Astrocyte (in vitro differentiated cells and primary cell): ENCODE results near the gene RAPGEF4. TPM values are rescaled to one million over a fixed set of nuclear protein-coding genes. Genes with fewer than 3 reads are reported as not detected.
A peak's percentile ranks its signal among the peaks of the same experiment; 100 is the strongest.

Source experiments
- DNase-seq: peaks from one replicate; pipeline ENCODE4 v3.0.0-alpha.2; 2010; ENCODE audit warnings: low read depth
- FAIRE-seq: peaks from 2 replicates; lab custom pipeline; 2011; peaks lifted over from hg19 to GRCh38; lab: Jason Lieb, UNC
- H2AFZ ChIP-seq: 2 replicates; pipeline ENCODE4 v1.6.0; 2012; ENCODE audit warnings: low read depth, low read length, inconsistent platforms
- H3K27ac ChIP-seq: 2 replicates; pipeline ENCODE4 v1.5.1; 2011; ENCODE audit warnings: low read depth, low read length, inconsistent platforms
- H3K27me3 ChIP-seq: 2 replicates; pipeline ENCODE4 v1.6.0; 2011; ENCODE audit warnings: low read length, inconsistent platforms; ENCODE audit not compliant: insufficient read depth
- H3K36me3 ChIP-seq: 2 replicates; pipeline ENCODE4 v1.5.1; 2011; ENCODE audit warnings: low read length, inconsistent platforms; ENCODE audit not compliant: insufficient read depth
- H3K4me1 ChIP-seq: 2 replicates; pipeline ENCODE4 v1.5.1; 2011; ENCODE audit warnings: low read length, inconsistent platforms; ENCODE audit not compliant: insufficient read depth
- H3K4me2 ChIP-seq: 2 replicates; pipeline ENCODE4 v1.6.0; 2012; ENCODE audit warnings: low read length, inconsistent platforms
- H3K4me3 ChIP-seq: 2 replicates; pipeline ENCODE4 v1.5.1; 2011; ENCODE audit warnings: low read depth, mild to moderate bottlenecking, low read length, inconsistent platforms; ENCODE audit not compliant: insufficient read depth
- H3K79me2 ChIP-seq: 2 replicates; pipeline ENCODE4 v1.6.0; 2012; ENCODE audit warnings: mild to moderate bottlenecking, low read length, inconsistent platforms; ENCODE audit not compliant: insufficient read depth
- H3K9ac ChIP-seq: 2 replicates; pipeline ENCODE4 v1.6.0; 2012; ENCODE audit warnings: mild to moderate bottlenecking, low read length, inconsistent platforms
- H3K9me3 ChIP-seq: 2 replicates; pipeline ENCODE4 v1.5.1; 2012; ENCODE audit warnings: low read depth, mild to moderate bottlenecking, low read length, inconsistent platforms; ENCODE audit not compliant: insufficient read depth
- H4K20me1 ChIP-seq: 2 replicates; pipeline ENCODE4 v1.6.0; 2012; ENCODE audit warnings: low read length, inconsistent platforms; ENCODE audit not compliant: insufficient read depth
- H3K27ac Mint-ChIP-seq: one replicate; pipeline ENCODE4 v1.8.0; 2021; ENCODE audit warnings: mild to moderate bottlenecking, mixed read lengths; ENCODE audit not compliant: unreplicated experiment
- H3K27me3 Mint-ChIP-seq: one replicate; pipeline ENCODE4 v1.8.0; 2021; ENCODE audit warnings: low read depth, mixed read lengths; ENCODE audit not compliant: unreplicated experiment
- H3K36me3 Mint-ChIP-seq: one replicate; pipeline ENCODE4 v1.8.0; 2021; ENCODE audit warnings: low read depth, mixed read lengths; ENCODE audit not compliant: unreplicated experiment
- H3K4me1 Mint-ChIP-seq: one replicate; pipeline ENCODE4 v1.8.0; 2021; ENCODE audit warnings: low read depth, mixed read lengths; ENCODE audit not compliant: unreplicated experiment
- H3K4me3 Mint-ChIP-seq: one replicate; pipeline ENCODE4 v1.8.0; 2021; ENCODE audit warnings: mild to moderate bottlenecking, moderate library complexity, mixed read lengths; ENCODE audit not compliant: unreplicated experiment
- H3K9me3 Mint-ChIP-seq: one replicate; pipeline ENCODE4 v1.8.0; 2021; ENCODE audit warnings: mild to moderate bottlenecking, mixed read lengths; ENCODE audit not compliant: unreplicated experiment
- EZH2 ChIP-seq: IDR thresholded peaks from 2 replicates; pipeline ENCODE4 v1.6.1; 2012; ENCODE audit warnings: mild to moderate bottlenecking, low read length, inconsistent platforms; ENCODE audit not compliant: insufficient read depth
- total RNA-seq: library from RNA; stranded (reverse); gene quantifications from 2 replicates; pipeline ENCODE4 v1.2.1, GENCODE V29; 2021
- TF ChIP-seq, protein P1 (sequence below): IDR thresholded peaks from 2 replicates; pipeline ENCODE4 v1.5.1; 2011; ENCODE audit warnings: low read depth, mild to moderate bottlenecking, inconsistent platforms, low read length, moderate library complexity; ENCODE audit not compliant: insufficient read depth

Gene RAPGEF4
- total RNA-seq, 1 donor from 2014 or later, result 1.1 TPM

GRCh38 chr2:173023718-173024117, 288.1 kb downstream of the RAPGEF4 start:
- Histone ChIP-seq H3K4me1 (no peaks in the 10 kb centered on the region), H3K79me2 (no peaks in the 10 kb centered on the region), H3K27ac (no peak overlapping the region), H2AFZ (no peak overlapping the region), H3K9me3 (no peaks in the 10 kb centered on the region), H3K4me3 (no peak overlapping the region), H3K27me3 (no peaks in the 10 kb centered on the region), H4K20me1 (no peaks in the 10 kb centered on the region), H3K36me3 (no peaks in the 10 kb centered on the region), H3K4me2 (no peak overlapping the region), H3K9ac (no peak overlapping the region)
- no peak for DNase-seq
- Mint-ChIP-seq H3K27ac (no peak overlapping the region), H3K4me3 (no peak overlapping the region), H3K36me3 (no peaks in the 10 kb centered on the region), H3K4me1 (no peaks in the 10 kb centered on the region), H3K27me3 (peaks cover 15% of the 10 kb centered on the region), H3K9me3 (no peaks in the 10 kb centered on the region)
- FAIRE-seq, result no peak
- TF ChIP-seq, protein P1, sequence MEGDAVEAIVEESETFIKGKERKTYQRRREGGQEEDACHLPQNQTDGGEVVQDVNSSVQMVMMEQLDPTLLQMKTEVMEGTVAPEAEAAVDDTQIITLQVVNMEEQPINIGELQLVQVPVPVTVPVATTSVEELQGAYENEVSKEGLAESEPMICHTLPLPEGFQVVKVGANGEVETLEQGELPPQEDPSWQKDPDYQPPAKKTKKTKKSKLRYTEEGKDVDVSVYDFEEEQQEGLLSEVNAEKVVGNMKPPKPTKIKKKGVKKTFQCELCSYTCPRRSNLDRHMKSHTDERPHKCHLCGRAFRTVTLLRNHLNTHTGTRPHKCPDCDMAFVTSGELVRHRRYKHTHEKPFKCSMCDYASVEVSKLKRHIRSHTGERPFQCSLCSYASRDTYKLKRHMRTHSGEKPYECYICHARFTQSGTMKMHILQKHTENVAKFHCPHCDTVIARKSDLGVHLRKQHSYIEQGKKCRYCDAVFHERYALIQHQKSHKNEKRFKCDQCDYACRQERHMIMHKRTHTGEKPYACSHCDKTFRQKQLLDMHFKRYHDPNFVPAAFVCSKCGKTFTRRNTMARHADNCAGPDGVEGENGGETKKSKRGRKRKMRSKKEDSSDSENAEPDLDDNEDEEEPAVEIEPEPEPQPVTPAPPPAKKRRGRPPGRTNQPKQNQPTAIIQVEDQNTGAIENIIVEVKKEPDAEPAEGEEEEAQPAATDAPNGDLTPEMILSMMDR, result no peak
- no peak for TF ChIP-seq EZH2

DNA sequence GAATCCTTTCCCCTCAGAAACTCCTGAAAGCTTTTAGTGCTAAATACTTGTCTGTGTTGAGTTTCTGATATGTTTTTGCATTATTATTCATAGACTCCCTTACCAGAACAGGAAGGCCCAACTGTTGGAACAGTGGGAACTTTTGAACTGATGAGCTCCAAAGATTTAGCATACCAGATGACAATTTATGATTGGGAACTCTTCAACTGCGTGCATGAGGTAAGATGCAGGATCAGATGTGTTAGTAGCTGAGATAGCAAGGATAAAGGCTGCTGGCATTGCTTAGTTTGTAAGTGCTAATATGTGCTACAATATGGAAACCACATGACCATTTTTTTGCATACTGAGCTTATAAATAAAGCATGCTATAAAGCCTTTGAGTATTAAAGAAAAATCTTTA, 290.8 kb downstream of the RAPGEF4 start:
- no peak overlapping the region for H3K4me3 ChIP-seq
- H2AFZ ChIP-seq, result no peak overlapping the region
- H3K36me3 ChIP-seq, result no peaks in the 10 kb centered on the region
- H3K27ac ChIP-seq, result no peak overlapping the region
- no peaks in the 10 kb centered on the region for H3K9me3 ChIP-seq
- no peaks in the 10 kb centered on the region for H4K20me1 ChIP-seq
- Mint-ChIP-seq H3K4me3 (no peak overlapping the region), H3K4me1 (no peaks in the 10 kb centered on the region), H3K36me3 (no peaks in the 10 kb centered on the region), H3K27ac (no peak overlapping the region), H3K27me3 (peaks cover 12% of the 10 kb centered on the region), H3K9me3 (no peaks in the 10 kb centered on the region)
- no peaks in the 10 kb centered on the region for H3K27me3 ChIP-seq
- H3K9ac ChIP-seq, result no peak overlapping the region
- DNase-seq (no peak), FAIRE-seq (no peak)
- no peaks in the 10 kb centered on the region for H3K4me1 ChIP-seq
- TF ChIP-seq, protein P1, result no peak
- no peak for TF ChIP-seq EZH2
- no peaks in the 10 kb centered on the region for H3K79me2 ChIP-seq
- H3K4me2 ChIP-seq, result no peak overlapping the region

DNA sequence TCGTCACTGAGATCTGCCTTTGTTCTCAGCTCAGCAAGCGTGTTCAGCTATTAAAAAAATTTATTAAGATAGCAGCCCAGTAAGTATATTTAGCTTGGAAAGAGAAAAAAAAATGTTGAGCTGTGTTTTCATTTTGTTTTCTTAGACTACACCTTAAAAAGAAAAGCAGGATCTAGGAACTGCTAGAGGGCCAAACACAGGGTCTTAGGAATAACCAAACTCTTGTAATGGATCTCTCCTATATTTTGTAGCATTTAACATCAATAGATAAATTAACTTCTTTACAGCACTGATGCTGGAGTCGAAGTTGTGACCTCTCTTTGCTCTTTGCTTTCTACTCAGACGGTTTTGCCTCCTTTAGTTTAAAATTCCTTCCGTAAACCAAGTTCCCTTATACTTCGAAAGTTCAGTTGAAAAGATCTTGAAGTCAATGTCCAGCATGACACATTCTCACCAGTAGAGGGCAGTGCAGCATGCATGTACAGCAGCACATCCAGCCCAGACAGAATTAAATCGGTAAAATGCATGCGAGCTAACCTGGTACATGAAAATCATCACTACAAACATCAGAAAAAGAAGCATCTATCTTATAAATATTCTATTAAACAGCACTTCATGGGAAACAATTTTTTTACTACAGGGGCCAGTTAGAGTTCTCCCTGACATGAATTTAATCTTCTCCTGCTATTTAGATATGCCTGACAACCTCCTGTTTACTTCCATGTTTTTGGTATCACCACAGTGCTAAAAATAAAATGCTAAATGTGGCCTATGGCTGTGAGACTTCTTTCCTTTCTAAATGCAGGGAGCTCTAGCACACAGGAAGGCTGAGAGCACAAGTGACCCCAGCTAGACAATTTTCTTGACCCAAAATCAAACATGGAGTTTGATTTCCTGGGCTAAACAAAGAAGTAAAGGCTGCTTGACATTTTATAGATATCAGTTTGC, 291.8 kb downstream of the RAPGEF4 start:
- DNase-seq (peak; percentile 63), FAIRE-seq (peak; percentile 90)
- H3K36me3 ChIP-seq, result no peaks in the 10 kb centered on the region
- no peak for TF ChIP-seq EZH2
- TF ChIP-seq, protein P1, result peak; percentile 98
- no peak overlapping the region for H3K4me3 ChIP-seq
- Mint-ChIP-seq H3K4me3 (no peak overlapping the region), H3K4me1 (no peaks in the 10 kb centered on the region), H3K9me3 (no peaks in the 10 kb centered on the region), H3K36me3 (no peaks in the 10 kb centered on the region), H3K27me3 (peaks cover 12% of the 10 kb centered on the region), H3K27ac (no peak overlapping the region)
- H4K20me1 ChIP-seq, result no peaks in the 10 kb centered on the region
- peak overlapping the region; percentile 26 for H2AFZ ChIP-seq
- no peaks in the 10 kb centered on the region for H3K9me3 ChIP-seq
- no peaks in the 10 kb centered on the region for H3K4me1 ChIP-seq
- H3K9ac ChIP-seq, result peak overlapping the region; percentile 1
- H3K4me2 ChIP-seq, result no peak overlapping the region
- H3K79me2 ChIP-seq, result no peaks in the 10 kb centered on the region
- H3K27ac ChIP-seq, result no peak overlapping the region
- H3K27me3 ChIP-seq, result no peaks in the 10 kb centered on the region
